GM21786 (cell line): ENCODE measurements around the gene SH3RF3.

Experiments used
- ATAC-seq: cut with Tn5 transposase; IDR thresholded peaks from one replicate; pipeline ENCODE4 v1.9.1; 2021; ENCODE audit not compliant: unreplicated experiment

Gene SH3RF3

GRCh38 chr2:109371481-109372170 is 242.6 kb downstream of the SH3RF3 start:
- no peak for ATAC-seq

GRCh38 chr2:109372171-109372568 is 243.2 kb downstream of the SH3RF3 start:
- ATAC-seq = no peak

GRCh38 chr2:109372614-109373013 is 243.6 kb downstream of the SH3RF3 start:
- no peak for ATAC-seq

GRCh38 chr2:109373791-109374547 is 245.0 kb downstream of the SH3RF3 start:
- ATAC-seq = no peak

- no peak for ATAC-seq
These were observed 245.6 kb downstream of the SH3RF3 start for GRCh38 chr2:109374548-109375130.

- no peak for ATAC-seq
These were observed 246.1 kb downstream of the SH3RF3 start for GRCh38 chr2:109375131-109375561.

GRCh38 chr2:109375656-109376055 is 246.7 kb downstream of the SH3RF3 start:
- no peak for ATAC-seq

GRCh38 chr2:109376115-109376514 is 247.1 kb downstream of the SH3RF3 start:
- ATAC-seq = no peak

GRCh38 chr2:109376796-109377495 is 247.9 kb downstream of the SH3RF3 start:
- ATAC-seq = no peak

- ATAC-seq = no peak
These were observed 249.0 kb downstream of the SH3RF3 start for GRCh38 chr2:109377976-109378375.

GRCh38 chr2:109378682-109379081 is 249.7 kb downstream of the SH3RF3 start:
- ATAC-seq = no peak

GRCh38 chr2:109379507-109379906 is 250.5 kb downstream of the SH3RF3 start:
- ATAC-seq = no peak

GRCh38 chr2:109380502-109381326 is 251.7 kb downstream of the SH3RF3 start:
- ATAC-seq = no peak

- ATAC-seq = no peak
These were observed 252.4 kb downstream of the SH3RF3 start for GRCh38 chr2:109381327-109381820.

GRCh38 chr2:109382226-109382895 is 253.4 kb downstream of the SH3RF3 start:
- ATAC-seq = no peak

GRCh38 chr2:109382951-109383350 is 253.9 kb downstream of the SH3RF3 start:
- no peak for ATAC-seq

GRCh38 chr2:109383505-109384307 is 254.7 kb downstream of the SH3RF3 start:
- no peak for ATAC-seq

GRCh38 chr2:109384308-109385271 is 255.6 kb downstream of the SH3RF3 start:
- ATAC-seq = no peak
